Body of pancreas (tissue), 4 donors: ENCODE measurements around the gene NCBP1.

Experiments used
- CTCF ChIP-seq, 7 experiments: fragments of 450-650 bp in 4 of 7; fragments of 200-600 bp in 3 of 7; sonication (generic) in 3 of 7; IDR thresholded peaks; one replicate each; pipeline ENCODE4 v1.5.1; 2016 to 2019; ENCODE audit warnings: antibody characterized with exemption in 7 of 7
- POLR2A ChIP-seq, 3 donors: fragments of 450-650 bp; IDR thresholded peaks; one replicate each; pipeline ENCODE4 v1.6.1; 2016; ENCODE audit warnings: antibody characterized with exemption in 3 of 3, mild to moderate bottlenecking in 2 of 3

- TF ChIP-seq POLR2A (IDR thresholded peaks at IDR 0.05) = no peak
- TF ChIP-seq CTCF (IDR thresholded peaks at IDR 0.05) = no peak
Measured at GRCh38 chr9:97651646-97652045, 18.0 kb downstream of the NCBP1 start.
